Renal pelvis (tissue), 4 donors: ENCODE measurements around the gene TTLL11. TPM values are rescaled to one million over a fixed set of nuclear protein-coding genes. Genes with fewer than 3 reads are reported as not detected.
"Not testable (repeated sequence)": the region's sequence is repeated elsewhere in the genome, so short reads cannot be mapped to it uniquely, and the experiment has no call there.

Source experiments
- DNase-seq: peaks from one replicate; pipeline ENCODE4 v3.0.0-alpha.2; 2013
- polyA plus RNA-seq, 3 donors: library from polyadenylated mRNA; unstranded; fragments of 120-200 nt; gene quantifications; one replicate each; pipeline ENCODE4 v1.2.1, GENCODE V29; 2013; ENCODE audit not compliant: insufficient read length in 3 of 3

Gene TTLL11
- polyA plus RNA-seq, 3 donors: 6.2 to 8.9 (median 8.5) TPM

GRCh38 chr9:122086873-122087272 lies 6.2 kb downstream of the TTLL11 start:
- DNase-seq: no peak

- DNase-seq: no peak
Measured at GRCh38 chr9:122085260-122085659, 7.8 kb downstream of the TTLL11 start.

- no peak for DNase-seq
Measured at GRCh38 chr9:122084026-122084675, 9.0 kb downstream of the TTLL11 start.

- no peak for DNase-seq
Measured at GRCh38 chr9:122080986-122081385, 12.1 kb downstream of the TTLL11 start.

GRCh38 chr9:122078557-122078956 lies 14.6 kb downstream of the TTLL11 start:
- no peak for DNase-seq

GRCh38 chr9:122076773-122077172 lies 16.3 kb downstream of the TTLL11 start:
- DNase-seq: no peak

- no peak for DNase-seq
Measured at GRCh38 chr9:122076117-122076516, 17.0 kb downstream of the TTLL11 start.

- DNase-seq: no peak
Measured at GRCh38 chr9:122075135-122076030, 17.7 kb downstream of the TTLL11 start.

GRCh38 chr9:122071715-122072114 lies 21.4 kb downstream of the TTLL11 start:
- DNase-seq: no peak

- no peak for DNase-seq
Measured at GRCh38 chr9:122070728-122071515, 22.2 kb downstream of the TTLL11 start.

GRCh38 chr9:122066680-122067079 lies 26.4 kb downstream of the TTLL11 start:
- DNase-seq: not testable (repeated sequence)

GRCh38 chr9:122065923-122066629 lies 27.0 kb downstream of the TTLL11 start:
- no peak for DNase-seq

- DNase-seq: no peak
Measured at GRCh38 chr9:122060481-122060880, 32.6 kb downstream of the TTLL11 start.

- DNase-seq: no peak
Measured at GRCh38 chr9:122059955-122060324, 33.2 kb downstream of the TTLL11 start.

- no peak for DNase-seq
Measured at GRCh38 chr9:122059214-122059954, 33.7 kb downstream of the TTLL11 start.

- no peak for DNase-seq
Measured at GRCh38 chr9:122058709-122059108, 34.4 kb downstream of the TTLL11 start.

- no peak for DNase-seq
Measured at GRCh38 chr9:122058051-122058450, 35.1 kb downstream of the TTLL11 start.

- no peak for DNase-seq
Measured at GRCh38 chr9:122057211-122057610, 35.9 kb downstream of the TTLL11 start.

GRCh38 chr9:122056484-122056883 lies 36.6 kb downstream of the TTLL11 start:
- peak; percentile 51 for DNase-seq

- no peak for DNase-seq
Measured at GRCh38 chr9:122055701-122056100, 37.4 kb downstream of the TTLL11 start.
